Fibroblast of peridontal ligament (primary cell): Measurements from ENCODE around the gene TARDBP.
"Not testable (repeated sequence)": the region's sequence is repeated elsewhere in the genome, so short reads cannot be mapped to it uniquely, and the experiment has no call there.

ENCODE experiments used
- DNase-seq: peaks from one replicate; pipeline ENCODE4 v3.0.0-alpha.2; 2010; ENCODE audit errors: extremely low read depth

Gene TARDBP

DNA sequence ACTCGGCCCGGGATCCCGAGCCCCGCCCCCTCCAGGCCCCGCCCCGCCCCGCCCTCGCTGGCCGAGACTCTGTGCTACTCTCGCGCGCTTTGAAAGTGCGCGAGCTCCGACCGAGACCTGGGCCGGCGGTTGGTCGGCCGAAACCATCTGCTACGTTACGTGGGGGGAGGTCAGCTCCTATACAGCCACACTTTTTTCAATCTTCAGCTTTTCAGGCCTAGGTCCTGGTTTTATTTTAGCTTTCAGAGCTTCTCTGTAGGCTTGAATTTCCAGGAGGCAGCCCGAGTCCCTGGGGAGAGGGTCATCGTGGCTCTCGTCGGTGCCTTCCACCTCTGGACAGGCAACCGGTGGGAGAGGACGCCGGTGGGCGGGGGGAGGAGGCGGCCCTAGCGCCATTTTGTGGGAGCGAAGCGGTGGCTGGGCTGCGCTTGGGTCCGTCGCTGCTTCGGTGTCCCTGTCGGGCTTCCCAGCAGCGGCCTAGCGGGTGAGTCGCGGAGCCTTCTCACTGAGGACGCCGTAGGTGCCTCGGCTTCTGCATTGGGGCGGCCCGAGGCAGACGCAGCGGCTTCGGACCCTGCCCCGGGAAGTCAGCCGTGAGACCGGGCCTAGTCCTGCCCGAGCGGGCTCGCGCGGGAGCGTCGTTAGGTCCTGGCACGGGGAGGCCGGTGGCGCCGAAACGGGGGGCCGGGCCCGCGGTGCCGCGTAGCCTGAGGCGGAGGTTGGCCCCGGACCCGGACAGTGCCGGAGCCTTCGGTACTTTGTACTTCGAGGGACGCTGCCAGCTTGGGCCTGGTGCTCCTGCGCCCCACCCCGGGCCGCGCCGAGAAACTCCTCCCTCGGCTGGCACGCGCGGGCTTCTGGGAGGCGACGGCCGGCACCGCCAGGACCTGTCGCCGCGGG, at the start of gene TARDBP:
Gene TARDBP (plus strand): TSS at position 395 of the 900 bp plus-strand sequence. CDS start 1,074 bp downstream, outside the sequence.
- peak; percentile 87 for DNase-seq

DNA sequence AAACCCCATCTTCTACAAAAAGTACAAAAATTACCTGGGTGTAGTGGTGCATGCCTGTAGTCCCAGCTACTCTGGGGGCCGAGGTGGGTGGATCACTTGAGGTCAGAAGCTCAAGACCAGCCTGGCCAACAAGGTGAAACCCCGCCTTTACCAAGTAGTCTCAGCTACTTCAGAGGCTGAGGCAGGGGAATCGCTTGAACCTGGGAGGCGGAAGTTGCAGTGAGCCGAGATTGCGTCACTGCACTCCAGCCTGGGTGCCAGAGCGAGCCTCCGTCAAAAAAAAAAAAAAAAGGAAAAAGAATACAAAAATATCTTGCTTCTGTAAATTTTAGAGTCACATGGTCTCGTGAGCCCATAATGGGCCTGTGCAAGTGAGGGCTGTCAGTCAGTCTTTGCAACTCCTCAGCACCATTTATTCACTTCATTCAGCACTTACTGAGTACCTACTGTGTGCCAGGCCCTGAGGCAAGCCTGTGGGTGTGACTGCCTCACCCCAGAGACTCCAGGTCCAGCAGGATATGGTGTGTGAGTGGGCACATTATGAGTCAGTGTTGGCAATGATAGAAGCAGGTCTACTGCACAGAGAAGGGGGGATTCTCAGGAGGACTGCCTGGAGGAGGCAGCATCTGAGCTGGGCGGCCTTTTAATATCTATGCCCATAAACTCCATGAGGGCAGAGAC, 46.8 kb upstream of the TARDBP start:
- DNase-seq: no peak

DNA sequence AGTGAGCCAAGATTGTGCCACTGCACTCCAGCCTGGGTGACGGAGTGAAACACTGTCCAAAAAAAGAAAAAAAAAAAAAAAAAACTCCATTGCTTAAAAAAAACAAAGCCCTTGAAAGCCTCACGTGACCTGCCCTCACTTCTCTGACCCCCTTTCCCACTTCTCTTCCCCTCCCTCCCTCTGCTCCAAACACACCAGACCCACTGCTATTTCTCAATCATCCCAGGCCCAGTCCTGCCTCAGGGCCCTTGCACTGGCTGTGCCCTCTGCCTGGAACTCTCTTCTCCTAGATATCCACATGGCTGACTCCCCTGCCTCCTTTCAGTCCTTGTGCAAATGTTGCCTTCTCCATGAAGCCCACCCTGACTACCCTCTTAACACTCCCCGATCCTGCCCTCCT, 45.4 kb upstream of the TARDBP start:
- no peak for DNase-seq

DNA sequence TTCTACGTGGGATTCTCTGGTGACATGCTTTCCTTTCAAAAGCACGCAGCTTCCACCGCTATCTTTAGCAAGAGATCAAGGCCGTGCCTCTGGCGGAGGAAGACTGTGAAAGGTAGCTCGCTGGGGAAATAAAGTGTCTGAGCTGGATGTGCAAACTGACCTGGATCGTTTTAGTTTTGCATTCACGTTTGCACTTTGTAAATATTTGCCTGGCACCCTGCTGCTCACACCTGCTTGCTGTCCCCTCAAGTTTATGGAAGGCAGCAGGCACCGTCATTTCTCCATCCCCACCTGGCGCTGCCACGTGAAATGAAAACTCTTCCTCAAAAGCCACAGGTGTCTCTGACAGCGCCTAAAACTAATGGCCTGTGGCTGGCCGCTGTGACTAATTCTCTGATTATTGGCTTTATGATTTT, 44.0 kb upstream of the TARDBP start:
- DNase-seq: no peak

DNA sequence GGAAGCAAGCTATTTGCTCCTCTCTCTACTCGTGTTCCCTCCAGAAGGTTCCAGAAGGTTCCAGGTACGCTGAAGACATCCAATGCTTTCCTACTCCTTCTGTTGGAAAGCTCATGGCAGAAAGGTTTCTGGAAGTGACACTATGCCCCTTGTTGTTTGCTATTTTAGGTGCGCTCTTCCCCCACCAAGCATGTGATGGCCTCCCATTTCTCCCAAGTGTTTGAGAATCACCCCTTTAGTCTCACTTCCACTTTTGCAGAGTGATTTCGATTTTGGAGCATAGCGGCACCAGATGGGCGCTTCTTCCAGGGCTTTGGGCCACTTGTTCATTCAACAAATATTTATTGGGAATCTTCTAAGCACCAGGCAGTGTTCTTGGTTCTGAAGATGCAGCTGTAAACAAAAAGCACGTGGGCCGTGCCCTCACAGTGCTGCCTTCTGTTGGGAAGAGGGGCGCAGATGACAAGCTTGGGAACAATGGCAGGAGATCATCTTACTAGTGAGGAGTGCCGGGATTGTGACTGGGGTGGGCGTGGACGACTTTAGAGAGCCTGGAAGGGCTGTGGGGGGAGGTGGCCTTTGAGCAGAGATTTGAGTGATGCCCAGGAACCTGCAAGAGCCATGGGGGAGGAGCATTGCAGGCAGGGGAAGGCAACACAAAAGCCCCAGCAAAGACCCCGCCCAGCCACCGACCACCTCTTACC, 43.0 kb upstream of the TARDBP start:
- no peak for DNase-seq

DNA sequence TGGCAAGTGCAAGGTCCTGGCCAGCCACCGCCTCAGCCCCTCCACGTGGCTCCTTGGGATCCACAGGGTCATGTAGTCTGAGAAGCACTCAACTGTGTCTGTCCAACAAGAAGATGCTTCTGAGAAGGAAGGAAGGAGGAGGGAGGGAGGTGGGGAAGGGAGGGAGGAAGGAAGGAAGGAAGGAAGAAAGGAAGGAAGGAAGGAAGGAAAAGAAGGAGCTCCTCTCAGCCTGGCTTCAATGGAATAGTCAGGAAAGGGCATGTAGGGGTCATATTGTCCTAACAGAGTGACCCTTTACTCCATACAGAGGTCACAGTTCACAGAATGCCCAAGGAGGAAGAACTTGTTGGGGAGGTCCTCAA, 42.5 kb upstream of the TARDBP start:
- no peak for DNase-seq

DNA sequence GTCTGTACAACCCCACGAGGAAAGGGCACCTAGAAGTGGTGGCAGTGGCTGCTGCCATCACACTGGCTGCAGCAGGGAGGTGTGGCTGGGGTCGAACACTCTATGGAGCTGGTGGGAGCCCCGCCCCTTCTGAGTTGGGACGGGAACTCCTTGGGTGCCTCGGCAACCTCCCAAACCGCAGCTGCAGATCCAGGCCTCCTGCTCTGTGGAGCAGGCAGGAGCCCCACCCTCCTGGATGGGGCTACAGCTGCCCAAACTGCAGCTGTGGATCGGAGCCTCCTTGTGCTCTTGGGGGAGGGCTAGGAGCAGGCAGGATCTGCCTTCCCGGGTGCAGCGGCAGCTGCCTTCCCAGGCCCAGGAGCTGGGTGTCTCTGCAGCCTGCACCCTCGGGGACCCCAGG, 38.9 kb upstream of the TARDBP start:
- peak; percentile 77 for DNase-seq

DNA sequence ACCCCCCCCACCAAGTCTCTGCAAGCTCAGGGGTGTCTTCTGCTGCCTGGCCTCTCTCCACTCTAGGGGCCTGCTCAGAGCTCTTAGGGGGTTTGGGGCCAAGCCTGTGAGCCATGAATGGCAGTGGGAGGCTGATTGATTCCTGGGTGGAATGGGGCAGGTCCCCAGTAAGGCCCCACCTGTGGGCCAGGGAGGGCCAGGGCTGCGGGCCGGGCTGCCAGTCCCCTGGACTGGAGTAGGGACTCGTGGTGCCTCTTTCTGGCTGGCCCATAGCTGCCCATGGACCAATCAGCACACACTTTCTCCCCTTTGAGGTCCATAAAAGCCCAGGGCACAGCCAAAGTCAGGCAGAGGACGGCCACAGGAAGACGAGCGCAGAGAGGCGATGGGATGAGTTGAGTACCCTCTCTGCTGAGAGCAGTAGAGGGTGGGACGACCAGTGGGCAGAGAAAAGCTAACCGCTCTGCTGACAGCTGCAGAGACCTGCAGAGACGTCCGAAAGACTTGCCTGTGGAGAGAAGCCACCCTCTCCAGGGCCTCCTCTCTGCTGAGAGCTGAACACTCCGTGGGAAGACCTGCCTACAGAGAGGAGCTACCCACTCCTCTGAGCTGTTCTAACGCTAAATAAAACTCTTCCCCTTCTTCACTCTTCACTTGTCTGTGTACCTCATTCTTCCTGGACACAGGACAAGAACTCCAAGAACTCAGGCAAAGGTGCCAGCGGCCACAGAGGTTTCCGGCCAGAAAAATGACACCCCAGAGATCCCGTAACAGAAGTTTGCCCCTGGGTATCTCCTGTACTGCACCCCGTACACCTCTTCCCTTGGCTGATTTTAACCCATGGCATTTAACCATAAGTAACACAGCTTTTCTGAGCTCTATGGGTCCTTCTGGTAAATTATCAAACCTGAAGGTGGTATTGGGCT, 38.2 kb upstream of the TARDBP start:
- no peak for DNase-seq

DNA sequence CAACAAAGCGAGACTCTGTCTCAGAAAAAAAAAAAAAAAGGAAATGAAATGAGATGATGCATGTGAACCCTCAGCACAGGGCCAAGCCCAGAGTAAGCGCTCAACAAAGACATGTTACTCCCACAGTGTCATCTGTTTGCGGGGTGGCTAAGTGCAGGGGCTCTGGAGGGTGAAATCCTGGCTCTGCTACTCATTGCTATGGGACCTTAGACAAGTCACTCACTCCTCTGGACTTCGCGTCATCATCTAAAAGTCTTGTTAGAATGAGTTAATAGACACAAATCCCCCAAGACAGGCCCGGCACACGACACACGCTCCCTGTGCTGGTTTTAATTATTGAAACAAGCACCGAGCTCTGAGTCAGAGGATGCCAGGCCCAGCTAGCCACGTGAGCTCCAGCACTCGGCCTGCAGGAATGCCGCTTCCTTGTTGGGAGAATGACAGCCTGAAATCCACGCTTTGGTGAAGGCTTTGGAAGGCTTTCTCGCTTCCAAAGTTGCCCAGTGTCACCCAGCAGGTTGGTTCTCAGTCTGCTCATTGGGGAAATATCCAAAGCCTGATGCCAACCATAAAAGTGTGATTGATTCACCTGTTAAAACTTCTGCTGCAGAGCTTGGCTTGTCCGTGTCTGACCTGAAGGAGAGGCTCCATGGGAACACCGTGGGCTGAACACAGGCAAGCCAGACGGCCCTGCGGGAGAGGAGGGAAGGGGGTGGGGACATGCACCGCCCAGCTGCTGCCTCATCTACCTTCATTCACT, 36.7 kb upstream of the TARDBP start:
- peak; percentile 97 for DNase-seq

DNA sequence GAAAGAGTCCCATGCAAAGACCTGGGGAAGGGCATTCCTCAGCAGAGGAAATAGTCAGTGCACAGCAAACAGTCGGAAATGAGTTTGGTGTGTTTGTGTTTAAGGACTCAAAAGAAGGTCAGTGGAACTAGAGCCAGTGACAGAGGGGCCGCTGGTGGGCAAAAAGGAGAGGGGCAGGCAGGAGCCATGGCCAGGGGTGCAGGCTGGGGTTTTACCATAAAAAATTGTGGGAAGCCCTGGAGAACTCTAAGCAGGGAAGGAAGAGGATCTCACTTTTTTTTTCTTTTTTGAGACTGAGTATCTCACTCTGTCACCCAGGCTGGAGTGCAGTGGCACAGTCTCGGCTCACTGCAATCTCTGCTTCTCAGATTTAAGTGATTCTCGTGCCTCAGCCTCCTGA, 33.7 kb upstream of the TARDBP start:
- DNase-seq: no peak

DNA sequence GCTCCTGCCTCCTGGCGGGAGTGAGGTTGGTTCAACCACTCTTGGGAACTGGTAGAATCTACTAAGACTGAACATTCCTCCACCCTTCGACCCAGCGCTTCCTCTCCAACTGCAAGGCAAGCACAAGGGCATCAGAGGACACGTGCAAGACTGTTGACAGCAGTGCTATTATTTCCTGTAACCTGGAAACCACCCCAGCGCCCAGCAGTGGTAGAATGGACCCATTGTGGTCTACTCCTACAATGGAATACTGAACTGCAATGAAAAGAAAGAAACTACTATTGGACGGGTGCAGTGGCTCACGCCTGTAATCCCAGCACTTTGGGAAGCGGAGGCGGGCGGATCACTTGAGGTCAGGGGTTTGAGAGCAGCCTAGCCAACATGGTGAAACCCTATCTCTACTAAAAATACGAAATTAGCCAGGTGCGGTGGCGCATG, 33.0 kb upstream of the TARDBP start:
- DNase-seq: peak; percentile 47

DNA sequence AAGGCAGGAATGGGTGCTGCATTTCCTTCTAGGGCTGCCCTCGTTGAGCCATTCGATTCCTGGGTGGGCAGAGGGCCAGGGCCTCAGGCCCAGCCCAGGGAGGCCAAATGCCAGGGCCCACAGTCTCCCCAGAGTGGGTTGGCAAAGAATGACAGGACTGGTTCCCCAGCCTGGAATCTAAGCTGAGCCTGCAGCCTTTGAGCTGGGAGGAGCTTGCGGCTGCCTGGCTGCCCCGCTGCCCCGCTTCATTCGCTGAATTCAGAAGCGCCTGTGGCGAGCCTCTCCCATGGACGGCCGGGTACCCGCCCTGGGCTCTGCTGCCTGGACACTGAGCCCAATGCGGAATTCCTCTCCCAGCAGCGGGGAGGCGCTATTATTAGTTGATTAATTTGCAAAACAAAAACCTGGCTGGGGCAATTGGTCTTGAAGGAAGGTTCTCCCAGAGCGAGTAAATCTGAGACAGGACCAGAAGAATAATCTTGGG, 32.3 kb upstream of the TARDBP start:
- DNase-seq: peak; percentile 92

DNA sequence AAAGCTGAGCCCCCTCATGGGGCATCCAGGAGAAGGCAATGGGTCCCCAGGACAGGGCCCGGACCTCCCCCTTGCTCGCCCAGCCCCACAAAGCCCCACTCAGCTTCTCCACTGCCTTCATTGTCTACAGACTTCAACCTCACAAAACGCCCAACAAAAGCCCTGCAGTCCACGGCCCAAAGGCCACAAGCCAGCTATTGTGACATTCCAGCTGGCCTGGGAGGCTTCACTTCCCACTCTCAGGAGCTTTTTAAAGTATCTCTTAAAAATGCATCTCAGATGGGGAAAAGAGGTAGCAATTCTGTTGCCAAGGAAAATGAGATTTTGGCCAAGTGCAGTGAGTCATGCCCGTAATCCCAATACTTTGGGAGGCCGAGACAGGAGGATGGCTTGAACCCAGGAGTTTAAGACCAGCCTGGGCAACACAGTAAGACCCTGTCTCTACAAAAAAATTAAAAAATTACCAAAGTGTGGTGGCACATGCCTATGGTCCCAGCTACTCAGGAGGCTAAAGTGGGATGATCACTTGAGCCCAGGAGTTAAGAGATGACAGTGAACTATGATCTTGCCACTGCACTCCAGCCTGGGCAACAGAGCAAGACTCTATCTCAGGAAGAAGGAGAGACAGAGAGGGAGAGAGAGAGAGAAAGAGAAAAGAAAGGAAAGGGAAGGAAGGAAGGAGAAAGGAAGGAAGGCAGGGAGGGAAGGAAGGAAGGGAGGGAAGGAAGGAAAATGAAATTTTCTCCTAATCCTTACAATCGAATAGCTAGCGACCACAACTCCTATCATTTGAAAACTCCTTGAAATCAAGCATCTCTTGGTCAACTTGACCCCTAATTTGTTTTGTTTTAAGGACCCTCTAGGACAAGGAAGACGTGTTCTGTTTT, 31.4 kb upstream of the TARDBP start:
- peak; percentile 73 for DNase-seq

DNA sequence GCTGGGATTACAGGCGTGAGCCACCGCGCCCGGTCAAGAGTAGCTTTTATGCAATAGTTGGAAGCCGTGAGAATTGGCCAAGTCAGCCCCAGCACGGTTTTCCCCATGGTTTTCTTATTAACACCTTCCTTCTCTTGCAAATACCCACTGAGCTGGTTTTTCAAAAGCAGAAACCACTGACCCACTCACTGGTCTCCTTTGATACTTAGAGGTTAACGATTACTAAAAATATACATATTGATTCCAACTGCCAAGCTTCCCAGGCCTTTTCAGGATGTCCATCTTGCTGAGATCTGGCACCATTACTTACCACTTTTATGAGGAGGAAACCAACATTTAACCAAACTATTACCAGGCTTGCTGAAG, 25.9 kb upstream of the TARDBP start:
- DNase-seq: no peak

DNA sequence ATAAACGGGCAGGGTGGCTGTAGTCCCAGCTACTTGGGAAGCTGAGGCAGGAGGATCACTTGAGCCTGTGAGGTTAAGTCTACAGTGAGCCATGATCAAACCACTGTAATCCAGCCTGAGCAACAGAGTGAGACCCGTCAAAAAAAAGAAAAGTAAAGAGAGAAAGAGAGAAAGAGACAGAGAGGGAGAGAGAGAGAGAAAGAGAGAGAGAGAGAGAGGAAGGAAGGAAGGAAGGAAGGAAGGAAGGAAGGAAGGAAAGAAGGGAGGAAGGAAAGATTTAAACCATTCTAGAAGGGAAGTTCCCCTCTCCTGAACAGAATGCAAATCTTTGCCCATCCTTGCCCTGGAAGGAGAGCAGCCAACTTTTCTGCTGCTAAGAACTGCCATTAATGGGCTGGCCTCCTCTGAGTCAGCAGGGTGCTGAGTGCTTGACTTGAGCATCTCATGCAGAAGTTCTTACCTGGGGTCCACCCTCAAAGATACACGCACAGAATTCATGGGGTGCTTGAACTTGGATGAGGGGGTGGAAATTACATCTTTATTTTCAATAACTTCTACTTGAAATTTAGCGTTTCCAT, 24.5 kb upstream of the TARDBP start:
- DNase-seq: no peak

DNA sequence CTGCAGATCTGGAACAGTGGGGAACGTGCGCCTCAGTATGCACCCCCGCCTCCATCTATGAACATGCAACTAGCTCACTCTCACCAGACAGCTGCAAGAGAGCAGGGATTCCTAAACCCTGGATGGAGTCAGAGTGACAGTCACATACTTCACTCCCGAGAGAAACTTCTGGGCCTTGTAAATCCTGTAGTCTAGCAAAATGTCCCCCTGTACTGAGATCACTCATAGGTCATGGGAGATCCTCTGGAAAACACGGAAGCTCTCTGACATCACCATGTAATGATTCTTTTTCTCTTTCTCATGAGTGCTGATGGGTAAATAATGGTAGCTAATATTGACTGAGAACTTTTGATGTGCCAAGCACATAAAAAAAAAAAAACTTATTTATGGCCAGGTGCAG, 23.4 kb upstream of the TARDBP start:
- no peak for DNase-seq

DNA sequence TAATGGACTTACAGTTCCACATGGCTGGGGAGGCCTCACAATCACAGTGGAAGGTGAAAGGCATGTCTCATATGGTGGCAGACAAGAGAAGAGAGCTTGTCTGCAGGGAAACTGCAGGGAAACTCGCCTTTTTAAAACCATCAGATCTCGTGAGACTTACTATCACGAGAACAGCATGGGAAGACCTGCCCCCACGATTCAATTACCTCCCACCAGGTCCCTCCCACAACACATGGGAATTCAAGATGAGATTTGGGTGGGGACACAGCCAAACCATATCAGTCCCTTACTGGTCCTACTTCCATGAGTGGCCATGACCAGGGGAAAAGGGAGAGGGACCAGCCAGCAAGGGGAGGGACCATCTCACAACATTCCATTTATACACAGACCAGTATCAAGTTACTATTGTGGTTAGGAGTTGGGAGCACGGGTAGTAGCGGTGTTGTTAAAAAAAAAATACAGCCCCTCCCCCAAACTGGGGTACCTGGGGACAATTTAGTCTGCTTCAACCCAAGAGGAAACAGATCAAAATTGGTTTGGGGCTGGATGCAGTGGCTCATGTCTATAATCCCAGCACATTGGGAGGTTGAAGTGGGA, 22.4 kb upstream of the TARDBP start:
- DNase-seq: not testable (repeated sequence)

DNA sequence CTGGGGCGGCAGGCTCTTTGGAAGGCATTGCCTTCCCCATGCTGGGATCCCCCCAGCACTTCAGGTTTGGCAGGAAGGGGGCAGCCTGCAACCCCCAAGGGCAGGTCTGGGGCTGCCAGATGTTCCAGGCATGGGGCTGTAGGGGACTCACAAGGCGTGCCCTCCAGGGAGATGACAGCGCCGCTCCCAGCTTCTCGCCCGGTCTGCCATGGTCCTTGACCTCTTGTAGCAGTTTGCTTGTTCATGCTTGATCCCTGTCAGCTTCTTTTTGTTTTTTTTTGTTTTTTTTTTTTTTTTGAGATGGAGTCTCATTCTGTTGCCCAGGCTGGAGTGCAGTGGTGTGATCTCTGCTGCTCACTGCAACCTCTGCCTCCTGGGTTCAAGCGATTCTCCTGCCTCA, 21.6 kb upstream of the TARDBP start:
- no peak for DNase-seq

DNA sequence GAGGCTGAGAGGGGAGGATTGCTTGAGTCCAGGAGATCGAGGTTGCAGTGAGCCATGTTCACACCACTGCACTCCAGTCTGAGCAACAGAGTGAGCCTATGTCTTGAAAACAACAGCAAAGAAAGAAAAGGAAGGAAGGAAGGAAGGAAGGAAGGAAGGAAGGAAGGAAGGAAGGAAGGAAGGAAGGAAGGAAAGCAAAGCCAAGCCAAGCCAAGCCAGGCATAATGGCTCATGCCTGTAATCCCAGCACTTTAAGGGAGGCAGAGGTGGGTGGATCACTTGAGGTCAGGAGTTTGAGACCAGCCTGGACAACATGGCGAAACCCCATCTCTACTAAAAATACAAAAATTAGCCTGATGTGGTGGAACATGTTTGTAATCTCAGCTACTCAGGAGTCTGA, 20.4 kb upstream of the TARDBP start:
- DNase-seq: not testable (repeated sequence)
